Suppressor macrophage treated with lipopolysaccharide for 4 hours (primary cell): ENCODE measurements around the gene NBPF1.
"Not testable (repeated sequence)": the region's sequence is repeated elsewhere in the genome, so short reads cannot be mapped to it uniquely, and the experiment has no call there.

ENCODE experiments used
- DNase-seq: peaks from one replicate; pipeline ENCODE4 v3.0.0-alpha.2; 2020

Gene NBPF1

DNA sequence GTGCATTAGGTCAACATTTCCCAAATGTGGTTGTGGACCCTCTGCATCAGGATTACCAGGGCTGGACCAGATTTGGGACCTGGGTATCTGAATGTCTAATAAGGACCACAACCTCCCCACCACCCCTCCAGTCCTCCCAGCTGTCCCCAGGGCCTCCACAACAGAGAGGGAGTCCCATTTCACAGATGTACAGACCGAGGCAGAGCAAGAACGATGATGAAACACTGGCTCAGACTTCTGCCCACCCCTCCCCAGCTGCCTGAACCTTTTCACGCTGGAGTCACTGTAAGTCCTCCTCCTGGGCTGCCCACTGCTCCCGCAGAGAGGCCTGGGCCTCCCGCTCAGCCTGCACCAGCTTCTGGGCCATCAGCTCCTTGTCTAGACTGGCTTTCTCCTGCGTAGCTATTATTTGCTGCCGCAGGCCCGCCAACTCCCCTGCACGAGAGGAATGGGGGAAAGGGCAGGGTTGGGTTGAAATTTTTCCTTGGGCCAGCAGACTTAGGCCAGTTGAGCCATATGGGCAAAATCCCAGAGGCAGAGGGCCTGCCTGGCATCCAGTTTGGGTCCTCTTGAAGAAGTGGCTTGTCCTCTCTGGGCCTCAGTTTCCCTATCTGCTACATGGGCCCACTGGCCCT lies 8.4 kb upstream of the NBPF1 start:
- DNase-seq, result not testable (repeated sequence)

DNA sequence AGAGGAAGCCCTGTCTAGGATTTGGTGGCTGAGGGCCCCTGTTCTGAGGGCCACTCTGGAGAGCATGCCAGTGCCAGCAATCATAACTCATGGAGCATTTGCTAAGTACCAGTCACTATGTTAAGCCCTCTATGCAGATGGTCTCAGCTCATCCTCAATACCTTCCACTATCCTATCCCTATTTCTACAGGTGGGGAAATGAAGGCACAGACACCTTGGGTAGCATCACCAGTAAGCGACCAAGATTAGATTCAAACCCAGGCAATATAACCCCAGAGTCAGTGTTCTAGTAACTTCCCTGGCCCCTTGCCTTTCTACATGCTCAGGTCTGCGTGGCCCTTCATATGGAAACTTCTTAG lies 7.9 kb upstream of the NBPF1 start:
- no peak for DNase-seq

DNA sequence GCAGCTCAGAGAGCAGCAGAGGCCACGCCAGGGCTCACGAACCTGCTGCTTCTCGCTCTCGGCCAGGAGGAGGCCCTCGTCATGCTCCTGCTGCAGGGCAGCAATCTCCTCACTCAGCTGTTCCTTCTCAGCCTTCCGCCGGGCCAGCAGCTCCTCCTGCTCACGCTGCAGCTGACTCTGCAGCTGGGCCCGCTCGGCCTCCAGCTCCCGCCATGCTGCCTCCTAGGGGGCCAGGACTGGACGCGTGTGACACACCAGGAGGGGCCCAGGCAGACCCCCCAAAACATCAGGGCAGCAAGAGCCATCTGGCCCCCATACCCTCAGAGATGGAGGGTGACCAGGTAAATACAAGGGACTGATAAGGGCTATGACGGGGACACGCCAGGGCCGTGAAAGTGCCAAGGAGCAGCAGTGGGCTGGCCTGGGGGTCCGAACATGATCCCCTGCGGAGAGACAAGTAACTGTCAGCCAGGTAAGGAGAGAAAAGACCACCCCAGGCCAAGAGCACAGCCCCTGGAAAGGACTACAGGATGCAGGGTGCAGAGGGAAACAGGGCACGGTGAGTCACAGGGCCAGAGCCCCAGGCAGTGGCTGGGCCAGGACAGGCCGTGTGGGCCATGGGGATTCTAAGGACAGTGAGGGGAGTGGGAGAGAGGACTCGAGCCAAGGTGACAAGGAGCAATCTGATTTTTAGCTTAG lies 6.6 kb upstream of the NBPF1 start:
- not testable (repeated sequence) for DNase-seq

DNA sequence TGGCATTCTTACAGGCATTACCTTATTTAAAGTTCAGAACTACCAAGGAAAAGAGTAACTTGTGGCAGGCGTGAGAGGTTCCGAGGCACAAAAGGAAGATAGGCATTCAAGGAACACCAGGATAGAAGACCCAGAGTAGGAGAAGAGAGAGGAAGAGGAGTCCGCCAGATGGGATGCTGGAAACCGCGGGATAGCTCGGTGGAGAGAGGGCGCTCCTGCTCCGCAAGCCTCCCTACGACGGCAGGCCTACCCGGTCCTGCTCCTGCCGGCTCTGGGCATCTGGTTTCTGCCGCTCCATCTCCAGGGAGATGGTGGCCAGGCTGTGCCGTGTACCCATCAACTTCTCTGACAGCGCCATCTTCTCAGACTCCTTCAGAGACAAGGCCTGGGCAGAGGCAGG lies 5.4 kb upstream of the NBPF1 start:
- no peak for DNase-seq

DNA sequence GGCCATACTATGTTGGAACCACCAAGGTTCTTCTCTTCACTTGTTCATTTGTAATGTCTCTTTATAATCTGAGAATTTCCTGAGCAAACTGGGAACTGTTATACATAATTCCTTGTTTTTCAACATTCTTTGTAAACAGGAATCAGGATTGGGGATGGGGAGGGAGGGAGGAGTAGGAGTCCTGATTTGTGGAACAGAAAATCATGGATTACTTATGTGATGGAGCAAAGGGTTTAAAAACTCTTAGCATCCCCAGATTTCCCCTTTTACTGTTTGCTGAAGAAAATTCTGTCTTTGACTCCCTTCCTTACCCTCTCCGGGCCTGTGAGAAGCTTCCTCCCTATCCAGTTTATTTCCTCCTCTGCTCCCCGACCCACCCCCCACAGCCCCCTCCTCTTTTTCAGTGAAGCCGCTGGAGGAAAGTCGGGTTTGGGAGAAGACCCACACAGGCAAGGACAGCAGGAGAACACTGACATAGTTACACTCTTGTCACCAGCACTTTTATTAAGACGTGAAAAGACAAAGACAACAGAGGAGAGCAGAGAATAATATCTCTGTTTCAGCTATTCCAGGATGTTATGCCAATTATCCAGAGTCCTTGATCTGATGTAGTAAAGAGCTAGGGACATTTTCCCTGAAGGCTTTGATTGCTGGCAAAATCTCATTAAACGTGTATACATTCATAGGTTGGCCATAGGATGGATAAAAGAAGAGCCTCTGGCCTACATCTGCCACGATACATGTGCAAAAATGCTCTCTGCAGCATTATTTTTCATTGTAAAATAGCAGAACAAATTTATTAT lies 4.6 kb upstream of the NBPF1 start:
- DNase-seq, result no peak

DNA sequence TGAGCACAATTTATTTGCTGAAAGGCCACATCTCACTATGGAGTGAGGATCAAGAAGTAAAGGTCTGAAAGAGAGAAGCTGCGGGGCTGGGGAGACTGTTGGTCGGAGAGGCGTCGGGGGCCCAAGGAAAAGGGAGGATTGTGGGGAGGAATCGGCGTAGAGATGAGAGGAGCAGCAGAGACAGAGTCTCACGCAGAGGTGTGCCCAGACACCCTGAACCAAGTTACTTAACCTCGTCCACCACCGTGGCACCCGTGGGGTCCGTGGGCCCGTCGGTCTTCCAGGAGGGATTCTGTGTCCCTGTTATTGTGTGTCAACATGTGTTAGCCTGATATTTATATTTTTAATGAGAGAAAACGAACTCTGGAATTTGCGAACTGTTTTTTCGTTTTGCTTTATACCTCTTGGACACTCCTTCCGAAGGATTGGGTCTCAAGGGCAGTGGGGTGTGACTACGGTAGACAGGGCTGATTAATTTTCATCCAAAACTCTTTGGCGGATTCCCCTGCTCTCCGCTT lies 3.8 kb upstream of the NBPF1 start:
- DNase-seq, result no peak

DNA sequence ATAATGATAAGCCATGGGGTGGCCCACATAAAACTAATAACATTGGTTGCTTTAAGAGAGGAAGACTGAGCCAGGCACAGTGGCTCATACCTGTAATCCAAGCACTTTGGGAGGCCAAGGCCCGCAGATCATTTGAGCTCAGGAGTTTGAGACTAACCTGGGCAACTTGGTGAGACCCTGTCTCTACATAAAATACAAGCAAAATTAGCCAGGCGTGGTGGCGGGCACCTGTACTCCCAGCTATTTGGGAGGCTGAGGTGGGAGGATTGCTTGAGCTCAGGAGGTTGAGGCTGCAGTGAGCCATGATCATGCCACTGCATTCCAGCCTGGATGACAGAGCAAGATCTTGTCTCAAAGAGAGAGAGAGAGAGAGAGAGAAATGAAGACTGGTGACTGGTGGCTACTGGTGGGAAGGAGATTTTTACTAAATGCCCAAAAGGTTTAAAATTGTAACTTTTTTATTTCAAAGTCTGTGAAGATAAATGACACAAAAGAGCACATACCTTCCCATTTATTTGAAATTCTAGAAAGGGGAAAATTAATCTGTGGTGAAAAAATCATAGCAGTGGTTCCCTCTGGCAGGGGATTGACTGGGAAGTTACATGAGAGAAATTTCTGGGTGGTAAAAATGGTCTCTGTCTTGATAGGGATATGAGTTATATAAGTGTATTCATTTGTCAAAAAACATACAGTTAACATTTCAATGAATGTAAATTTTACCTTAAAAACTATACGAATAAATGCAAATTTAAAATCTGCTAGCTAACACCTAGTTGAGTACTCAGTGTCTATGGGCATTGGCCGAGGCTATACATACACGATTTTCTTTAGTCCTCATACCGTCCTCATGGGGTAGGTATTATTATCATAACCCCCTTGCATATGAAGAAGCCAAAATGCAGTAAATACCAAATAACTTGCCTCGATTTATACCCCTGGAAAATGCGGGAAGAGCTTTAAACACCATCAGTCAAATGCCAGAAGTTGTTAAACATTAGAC lies 2.2 kb upstream of the NBPF1 start:
- no peak for DNase-seq

DNA sequence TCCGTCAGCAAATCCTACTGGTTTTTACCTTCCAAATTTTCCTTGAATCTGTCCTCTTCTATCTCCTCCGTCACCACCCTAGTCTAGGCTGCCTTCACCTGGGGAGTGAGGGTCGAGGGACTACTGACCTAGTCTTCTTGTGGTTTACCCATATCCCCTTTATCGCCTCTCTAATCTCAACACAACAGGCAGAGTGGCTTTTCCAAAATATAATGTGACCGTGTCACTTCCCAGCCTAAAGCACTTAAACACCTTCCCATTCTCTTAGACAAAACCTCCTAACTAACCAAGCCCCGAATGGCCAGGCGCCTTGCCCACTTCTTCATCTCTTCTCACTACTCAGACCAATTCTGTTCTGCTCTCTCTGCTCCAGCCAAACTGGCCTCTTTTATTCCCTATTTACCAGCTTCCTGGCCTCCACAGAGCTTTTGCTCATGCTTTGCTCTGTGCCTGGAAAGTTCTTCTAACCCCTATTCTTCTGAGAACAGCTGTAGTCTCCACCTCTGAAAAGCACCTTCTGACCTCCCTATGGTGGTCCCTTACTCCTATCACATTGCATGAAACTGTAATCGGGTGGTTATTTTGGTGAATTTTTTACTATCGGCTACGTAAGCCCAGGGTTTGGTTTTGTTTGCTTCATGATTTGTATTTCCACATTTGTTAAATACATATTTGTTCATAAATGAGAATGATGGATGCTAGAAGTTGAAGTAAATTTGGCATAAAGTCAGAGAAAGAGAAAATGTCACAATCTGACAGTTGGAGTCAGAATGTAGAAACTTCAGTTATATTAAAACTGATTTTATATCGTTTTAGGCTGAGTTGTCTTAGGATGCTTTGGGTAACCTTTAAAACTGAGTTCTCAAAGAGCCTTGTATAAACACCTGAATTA lies 1.2 kb upstream of the NBPF1 start:
- DNase-seq, result no peak

DNA sequence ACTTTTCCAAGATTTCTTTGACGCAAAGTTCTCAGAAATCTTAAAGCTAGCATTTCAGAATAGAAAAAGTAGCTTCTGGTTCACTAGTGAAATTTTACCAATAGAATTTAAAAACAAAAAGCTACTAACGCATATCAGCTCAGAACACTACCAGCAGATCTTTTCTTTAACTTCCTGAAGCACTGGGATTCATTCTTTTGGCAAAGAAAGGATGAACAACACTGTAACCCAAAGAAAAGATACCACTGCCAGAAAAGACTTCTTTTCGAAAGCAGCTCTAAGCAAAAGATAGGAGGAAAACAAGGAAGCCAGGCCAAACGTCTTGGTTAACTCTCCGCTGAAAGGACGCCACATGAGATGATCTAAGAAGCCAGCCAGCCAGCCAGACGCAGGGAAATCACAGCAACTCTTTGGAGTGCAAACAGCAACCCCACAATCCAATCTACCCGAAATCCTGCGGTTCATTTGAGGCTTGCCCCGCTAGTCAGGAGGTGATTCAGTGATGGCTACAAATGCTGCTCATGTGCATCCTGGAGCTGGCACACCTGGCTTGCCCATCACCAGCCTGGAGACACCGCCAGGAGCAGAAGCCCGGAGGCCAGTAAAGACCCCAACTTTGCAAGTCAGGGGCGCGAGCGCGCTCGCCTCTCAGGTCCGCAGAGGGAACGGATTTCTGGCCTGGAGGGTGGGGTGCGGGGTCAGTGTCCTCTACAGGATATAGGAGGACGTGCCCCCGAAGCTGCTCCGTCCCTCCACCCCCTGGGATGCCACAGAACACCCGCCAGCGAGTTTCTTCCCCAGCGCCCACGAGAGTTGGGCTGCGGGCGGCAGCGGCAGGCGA lies 812 bp downstream of the NBPF1 start:
- DNase-seq, result peak; percentile 84

DNA sequence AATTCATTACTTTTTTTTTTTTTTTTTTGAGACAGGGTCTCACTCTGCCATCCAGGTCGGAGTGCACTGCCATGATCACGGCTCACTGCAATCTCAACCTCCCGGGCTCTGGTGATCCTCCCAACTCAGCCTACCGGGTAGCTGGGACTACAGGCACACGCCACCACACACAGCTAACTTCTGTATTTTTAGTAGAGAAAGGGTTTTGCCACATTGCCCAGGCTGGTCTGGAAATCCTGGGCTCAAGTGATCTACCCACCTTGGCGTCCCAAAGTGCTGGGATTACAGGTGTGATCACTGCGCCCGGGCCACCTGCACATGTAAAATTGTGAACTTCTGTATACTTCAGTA lies 1.4 kb downstream of the NBPF1 start:
- not testable (repeated sequence) for DNase-seq

DNA sequence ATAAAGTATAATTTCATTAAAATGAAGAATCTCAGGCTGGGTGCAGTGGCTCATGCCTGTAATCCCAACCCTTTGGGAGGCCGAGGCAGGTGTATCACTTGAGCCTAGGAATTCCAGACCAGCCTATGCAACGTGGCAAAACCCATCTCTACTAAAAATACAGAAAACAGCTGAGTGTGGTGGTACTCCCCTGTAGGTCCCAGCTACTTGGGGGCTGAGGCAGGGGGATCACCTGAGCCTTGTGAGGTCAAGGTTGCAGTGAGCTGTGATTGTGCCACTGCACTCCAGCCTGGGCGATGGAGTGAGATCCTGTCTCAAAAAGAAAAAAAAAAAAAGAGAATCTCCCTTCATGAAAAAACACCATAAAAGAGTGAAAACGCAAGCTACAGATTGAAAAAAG lies 2.2 kb downstream of the NBPF1 start:
- DNase-seq, result not testable (repeated sequence)

DNA sequence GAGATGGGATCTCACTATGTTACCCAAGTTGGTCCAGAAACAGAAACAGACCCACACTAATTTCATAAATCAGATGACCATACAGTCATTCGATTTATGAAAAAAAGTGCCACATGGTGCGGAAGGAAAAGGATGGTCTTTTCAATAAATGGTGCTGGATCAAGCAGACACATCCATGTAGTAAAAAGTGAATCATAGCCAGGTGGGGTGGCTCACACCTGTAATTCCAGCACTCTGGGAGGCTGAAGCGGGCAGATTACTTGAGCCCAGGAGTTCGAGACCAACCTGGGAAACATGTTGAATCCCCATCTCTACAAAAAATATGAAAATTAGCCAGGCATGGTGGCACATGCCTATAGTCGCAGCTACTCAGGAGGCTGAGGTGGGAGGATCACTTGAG lies 2.8 kb downstream of the NBPF1 start:
- DNase-seq, result not testable (repeated sequence)

DNA sequence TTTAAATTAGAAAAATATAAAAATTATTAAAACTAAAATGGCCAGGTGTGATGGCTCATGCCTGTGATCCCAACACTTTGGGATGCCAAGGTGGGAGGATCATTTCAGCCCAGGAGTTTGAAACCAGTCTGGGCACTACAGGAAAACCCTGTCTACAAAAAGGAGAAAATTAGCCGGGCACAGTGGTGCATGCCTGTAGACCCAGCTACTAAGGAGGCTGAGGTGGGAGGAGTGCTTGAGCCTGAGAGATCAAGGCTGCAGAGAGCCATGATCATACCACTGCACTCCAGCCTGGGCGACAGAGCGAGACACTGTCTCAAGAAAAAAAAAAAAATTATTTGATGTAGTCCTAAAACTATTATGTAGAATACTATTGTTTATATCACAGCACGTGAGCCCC lies 3.6 kb downstream of the NBPF1 start:
- not testable (repeated sequence) for DNase-seq

DNA sequence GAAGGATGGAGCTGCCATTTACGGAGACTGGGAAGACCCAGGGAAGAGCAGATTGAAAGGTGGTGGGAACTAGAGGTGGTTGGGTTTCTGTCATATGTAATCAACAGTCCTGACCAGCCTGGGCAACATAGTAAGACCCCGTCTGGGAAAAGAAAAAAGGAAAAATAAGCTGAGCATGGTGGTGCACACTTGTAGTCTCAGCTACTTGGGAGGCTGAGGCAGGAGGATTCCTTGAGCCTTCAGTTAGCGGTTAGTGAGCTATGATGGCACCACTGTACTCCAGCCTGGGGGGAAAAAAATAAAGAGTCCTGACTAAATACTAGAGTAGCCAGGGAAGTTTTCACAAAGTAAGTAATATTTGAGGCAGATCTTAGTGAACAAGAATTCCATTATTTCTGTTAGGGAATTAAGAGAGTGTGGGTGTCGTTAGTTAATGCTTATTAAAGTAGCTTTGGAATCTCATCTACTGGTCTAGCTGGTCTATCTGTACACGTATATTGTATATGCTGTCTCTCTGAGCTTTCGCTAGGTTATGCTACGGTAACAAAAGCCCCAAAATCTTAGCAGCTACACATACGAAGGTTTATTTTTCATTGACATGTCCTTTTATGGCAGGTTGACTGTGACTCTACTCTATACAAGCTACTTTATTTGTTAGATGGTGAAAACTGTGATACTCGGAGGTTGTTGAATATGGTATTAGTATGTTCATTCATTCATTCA lies 4.4 kb downstream of the NBPF1 start:
- DNase-seq, result no peak

DNA sequence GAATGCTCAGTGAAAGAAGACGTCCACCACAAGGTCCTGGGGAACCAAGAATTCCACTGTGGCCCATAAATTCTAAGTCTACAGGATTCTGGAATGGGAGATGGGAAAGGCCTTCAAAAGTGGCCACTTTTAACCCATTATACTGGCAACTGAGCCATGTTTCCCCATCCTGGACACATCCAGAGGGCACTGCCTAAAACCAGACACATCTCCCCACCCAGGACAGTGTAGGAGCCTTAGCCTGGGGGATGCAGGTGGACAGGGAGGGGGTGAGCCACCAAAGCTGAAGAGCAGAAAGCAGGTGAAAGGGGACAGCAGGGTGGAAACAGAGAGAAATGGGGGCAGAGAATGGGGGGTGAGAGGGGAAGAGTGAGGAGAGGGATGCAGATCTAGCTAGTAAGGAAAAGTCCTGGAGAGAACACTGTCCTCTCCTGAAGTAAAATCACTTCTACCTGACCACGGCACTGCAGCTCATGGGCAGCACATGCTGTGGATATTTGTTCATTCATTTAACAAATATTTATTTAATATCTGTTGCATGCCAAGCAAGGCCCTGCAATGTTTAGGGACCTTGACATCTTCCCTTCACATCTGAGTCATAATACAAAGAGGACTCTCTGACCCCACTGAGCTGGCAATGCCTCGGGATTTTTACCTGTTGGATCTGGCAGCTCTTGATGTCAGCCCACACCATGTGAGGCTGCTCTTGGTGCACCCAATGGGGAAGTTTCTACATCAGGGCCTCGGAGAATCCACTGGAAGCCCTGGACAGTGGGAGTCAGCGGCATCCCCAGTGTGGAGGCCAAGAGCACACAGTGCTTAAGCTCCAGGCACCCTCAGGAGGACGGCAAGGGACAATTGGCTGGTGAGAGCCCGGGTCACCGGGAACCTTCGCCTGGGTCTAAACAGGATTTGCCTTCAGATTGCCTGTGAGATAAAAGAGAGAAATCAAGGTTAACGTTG lies 5.2 kb downstream of the NBPF1 start:
- not testable (repeated sequence) for DNase-seq

DNA sequence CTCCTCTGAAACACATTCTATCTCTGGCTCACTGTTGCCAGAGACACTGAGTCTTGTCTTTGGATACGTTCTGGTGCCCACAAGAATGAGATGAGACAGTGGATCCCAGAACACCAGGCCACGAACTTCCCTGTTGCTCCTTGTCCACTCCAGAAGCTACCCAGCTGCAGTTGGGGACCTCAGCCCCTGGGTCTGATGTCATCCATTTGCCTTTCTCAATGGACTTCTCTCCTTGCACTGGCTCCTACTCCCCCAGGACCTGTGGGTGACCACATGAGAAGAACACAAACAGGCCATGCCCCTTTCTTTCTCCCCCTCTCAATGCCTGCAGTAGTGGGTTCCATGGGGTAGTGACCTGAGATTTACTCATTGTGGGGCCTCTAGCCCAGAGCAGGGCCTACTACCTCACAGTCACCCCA lies 5.9 kb downstream of the NBPF1 start:
- no peak for DNase-seq

DNA sequence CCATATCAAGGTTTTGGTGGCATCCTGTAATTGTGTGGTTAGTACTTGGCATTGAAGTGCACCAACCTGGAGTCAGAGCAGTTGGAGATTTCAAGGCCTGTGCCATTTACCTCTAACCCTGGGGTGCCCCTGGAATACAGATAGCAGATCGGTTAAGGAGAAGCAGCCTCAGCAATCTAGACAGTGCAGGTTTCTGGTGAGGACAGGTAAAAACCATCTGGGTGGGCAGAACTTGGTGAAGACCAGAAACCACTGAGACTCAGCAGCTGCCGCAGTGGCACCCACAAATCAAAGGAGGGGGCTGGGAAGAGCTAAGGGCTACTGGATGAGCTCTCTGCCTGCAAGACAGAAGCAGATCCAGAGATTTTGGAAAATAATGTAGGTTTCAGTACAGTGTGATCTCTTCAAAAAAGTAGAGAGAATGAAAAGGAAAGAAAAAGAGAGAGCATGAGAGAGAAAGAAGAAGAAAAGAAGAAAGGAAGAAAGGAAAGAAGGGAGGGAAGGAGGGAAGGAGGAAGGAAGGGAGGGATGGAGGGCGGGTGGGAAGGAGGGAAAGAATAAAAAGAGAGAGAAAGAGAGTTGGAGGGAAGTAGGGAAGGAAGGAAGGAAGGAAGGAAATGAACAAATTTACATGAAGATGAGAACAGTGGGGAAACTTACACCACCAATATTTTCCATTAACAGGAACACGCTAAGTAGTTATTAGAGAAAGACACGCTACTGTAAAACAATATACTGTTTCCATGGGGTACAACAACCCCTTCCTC lies 6.5 kb downstream of the NBPF1 start:
- DNase-seq, result not testable (repeated sequence)
